ENCODE measurements around the gene TIE1.

The TIE1 gene

GRCh38 chr1:43274125-43274803, 26.5 kb upstream of the TIE1 start:
- DNase-seq (ENCODE audit: low spot score): no peak

- DNase-seq (ENCODE audit: low spot score): no peak
These were observed 26.0 kb upstream of the TIE1 start for GRCh38 chr1:43274804-43275180.

- no peak for DNase-seq (ENCODE audit: low spot score)
These were observed 24.8 kb upstream of the TIE1 start for GRCh38 chr1:43275826-43276620.

GRCh38 chr1:43276673-43277072, 24.1 kb upstream of the TIE1 start:
- DNase-seq (ENCODE audit: low spot score): no peak

GRCh38 chr1:43277116-43277876, 23.5 kb upstream of the TIE1 start:
- DNase-seq (ENCODE audit: low spot score): no peak

GRCh38 chr1:43279161-43279560, 21.6 kb upstream of the TIE1 start:
- no peak for DNase-seq (ENCODE audit: low spot score)

GRCh38 chr1:43279666-43280065, 21.1 kb upstream of the TIE1 start:
- DNase-seq (ENCODE audit: low spot score): no peak

- no peak for DNase-seq (ENCODE audit: low spot score)
These were observed 20.1 kb upstream of the TIE1 start for GRCh38 chr1:43280692-43281091.

- DNase-seq (ENCODE audit: low spot score): no peak
These were observed 18.3 kb upstream of the TIE1 start for GRCh38 chr1:43282220-43283195.

- DNase-seq (ENCODE audit: low spot score): no peak
These were observed 16.7 kb upstream of the TIE1 start for GRCh38 chr1:43284065-43284464.

- no peak for DNase-seq (ENCODE audit: low spot score)
These were observed 16.2 kb upstream of the TIE1 start for GRCh38 chr1:43284546-43285110.

GRCh38 chr1:43285269-43285990, 15.4 kb upstream of the TIE1 start, which contains the start of gene C1orf210:
Gene C1orf210, minus strand, starts transcription at chr1:43285581. Its CDS starts 2,311 bp downstream, at chr1:43283270.
- peak; percentile 89 for DNase-seq (ENCODE audit: low spot score)

GRCh38 chr1:43286115-43286514, 14.7 kb upstream of the TIE1 start:
- DNase-seq (ENCODE audit: low spot score): no peak

- no peak for DNase-seq (ENCODE audit: low spot score)
These were observed 14.2 kb upstream of the TIE1 start for GRCh38 chr1:43286533-43286932.

- DNase-seq (ENCODE audit: low spot score): no peak
These were observed 12.6 kb upstream of the TIE1 start for GRCh38 chr1:43288058-43288784.

GRCh38 chr1:43288785-43289706, 11.7 kb upstream of the TIE1 start:
- no peak for DNase-seq (ENCODE audit: low spot score)

- DNase-seq (ENCODE audit: low spot score): no peak
These were observed 8.6 kb upstream of the TIE1 start for GRCh38 chr1:43292216-43292615.

- DNase-seq (ENCODE audit: low spot score): no peak
These were observed 8.1 kb upstream of the TIE1 start for GRCh38 chr1:43292679-43293078.

- DNase-seq (ENCODE audit: low spot score): no peak
These were observed 7.6 kb upstream of the TIE1 start for GRCh38 chr1:43293176-43293575.
